H1 (cell line): Measurements from ENCODE around the gene SLC30A5.

ENCODE experiments used
- CHD1 ChIP-seq: IDR thresholded peaks from 2 replicates; pipeline ENCODE4 v1.6.1; 2012; ENCODE audit warnings: low read depth, low read length, improper control_type of control experiment
- EP300 ChIP-seq, 2 experiments: IDR thresholded peaks; 1 replicate in 1 of 2; 2 replicates in 1 of 2; pipeline ENCODE4 v1.6.1; 2011 to 2012; ENCODE audit warnings: low read depth in 2 of 2, low read length in 2 of 2, mild to moderate bottlenecking in 2 of 2, borderline replicate concordance in 1 of 2, inconsistent platforms in 1 of 2, moderate library complexity in 1 of 2
- EZH2 ChIP-seq: fragments of 200-600 bp; sonication (generic); IDR thresholded peaks from 2 replicates; pipeline ENCODE4 v1.7.1; 2012; ENCODE audit warnings: low read depth, mild to moderate bottlenecking, moderate library complexity, low read length, inconsistent platforms; ENCODE audit not compliant: severe bottlenecking
- JUN ChIP-seq: IDR thresholded peaks from 2 replicates; pipeline ENCODE4 v1.6.1; 2011; ENCODE audit warnings: low read depth, mild to moderate bottlenecking, improper control_type of control experiment, low read length
- KDM1A ChIP-seq: fragments of 200-600, 300-600 bp; sonication (generic); IDR thresholded peaks from 2 replicates; pipeline ENCODE4 v1.7.1; 2016; ENCODE audit warnings: mild to moderate bottlenecking, low read length, borderline replicate concordance
- NRF1 ChIP-seq: IDR thresholded peaks from 2 replicates; pipeline ENCODE4 v1.6.1; 2011; ENCODE audit warnings: mild to moderate bottlenecking, low read depth, low read length, improper control_type of control experiment
- POLR2A ChIP-seq, 2 experiments: IDR thresholded peaks; 1 replicate in 1 of 2; 2 replicates in 1 of 2; pipeline ENCODE4 v1.6.1; 2011; ENCODE audit warnings: low read depth in 2 of 2, low read length in 2 of 2, mild to moderate bottlenecking in 2 of 2; ENCODE audit errors: control extremely low read depth in 1 of 2
- POLR2AphosphoS5 ChIP-seq: IDR thresholded peaks from 2 replicates; pipeline ENCODE4 v1.6.1; 2011; ENCODE audit warnings: low read depth, low read length
- SIN3A ChIP-seq, 2 experiments: IDR thresholded peaks in 1 of 2; conservative IDR thresholded peaks in 1 of 2; 2 replicates each; pipeline ENCODE4 v1.6.1; 2011 to 2012; ENCODE audit warnings: low read length in 2 of 2, improper control_type of control experiment in 1 of 2, low read depth in 1 of 2, mild to moderate bottlenecking in 1 of 2
- TF ChIP-seq, protein P1 (sequence below), 3 experiments: IDR thresholded peaks; 1 replicate in 2 of 3; 2 replicates in 1 of 3; pipeline versions ENCODE4 v1.5.1 to v1.6.1; 2011; ENCODE audit warnings: low read length in 3 of 3, mild to moderate bottlenecking in 3 of 3, inconsistent platforms in 2 of 3, low read depth in 1 of 3, moderate library complexity in 1 of 3; ENCODE audit not compliant: insufficient read depth in 1 of 3; ENCODE audit errors: control extremely low read depth in 1 of 3

DNA sequence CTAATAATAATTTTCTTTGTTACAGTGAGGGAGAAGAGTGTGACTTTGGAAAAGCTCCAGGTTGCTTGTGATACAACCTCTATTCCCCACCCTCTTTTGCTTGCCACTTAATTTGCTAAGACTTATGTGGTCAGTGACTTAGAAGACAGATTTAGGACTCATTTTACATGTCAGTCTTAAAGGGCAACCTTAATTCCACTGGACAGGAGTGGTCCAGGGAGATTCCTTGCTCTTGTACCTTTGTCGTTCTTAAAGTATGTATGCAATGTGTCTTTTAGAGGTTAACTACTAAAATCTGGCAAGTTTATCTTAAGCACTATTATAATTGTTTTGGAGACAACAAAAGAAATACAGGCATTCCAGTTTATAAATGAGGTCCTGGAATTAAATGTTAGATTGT, 20.0 kb downstream of the SLC30A5 start:
- TF ChIP-seq KDM1A (no peak), POLR2A (IDR thresholded peaks at IDR 0.05; ENCODE audit: control extremely low read depth in 1 of 2, low read depth in 2 of 2, low read length in 2 of 2) (no peak), NRF1 (no peak), JUN (no peak), CHD1 (no peak), EP300 (IDR thresholded peaks at IDR 0.05; ENCODE audit: borderline replicate concordance in 1 of 2, low read depth in 2 of 2, low read length in 2 of 2) (no peak), SIN3A (conservative IDR thresholded peaks at IDR 0.05 in 1 of 2, IDR thresholded peaks at IDR 0.05 in 1 of 2; ENCODE audit: low read depth in 1 of 2, low read length in 2 of 2) (no peak), POLR2AphosphoS5 (no peak), EZH2 (no peak)
- TF ChIP-seq, protein P1, sequence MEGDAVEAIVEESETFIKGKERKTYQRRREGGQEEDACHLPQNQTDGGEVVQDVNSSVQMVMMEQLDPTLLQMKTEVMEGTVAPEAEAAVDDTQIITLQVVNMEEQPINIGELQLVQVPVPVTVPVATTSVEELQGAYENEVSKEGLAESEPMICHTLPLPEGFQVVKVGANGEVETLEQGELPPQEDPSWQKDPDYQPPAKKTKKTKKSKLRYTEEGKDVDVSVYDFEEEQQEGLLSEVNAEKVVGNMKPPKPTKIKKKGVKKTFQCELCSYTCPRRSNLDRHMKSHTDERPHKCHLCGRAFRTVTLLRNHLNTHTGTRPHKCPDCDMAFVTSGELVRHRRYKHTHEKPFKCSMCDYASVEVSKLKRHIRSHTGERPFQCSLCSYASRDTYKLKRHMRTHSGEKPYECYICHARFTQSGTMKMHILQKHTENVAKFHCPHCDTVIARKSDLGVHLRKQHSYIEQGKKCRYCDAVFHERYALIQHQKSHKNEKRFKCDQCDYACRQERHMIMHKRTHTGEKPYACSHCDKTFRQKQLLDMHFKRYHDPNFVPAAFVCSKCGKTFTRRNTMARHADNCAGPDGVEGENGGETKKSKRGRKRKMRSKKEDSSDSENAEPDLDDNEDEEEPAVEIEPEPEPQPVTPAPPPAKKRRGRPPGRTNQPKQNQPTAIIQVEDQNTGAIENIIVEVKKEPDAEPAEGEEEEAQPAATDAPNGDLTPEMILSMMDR (IDR thresholded peaks at IDR 0.05; ENCODE audit: control extremely low read depth in 1 of 3, insufficient read depth in 1 of 3, low read depth in 1 of 3, low read length in 3 of 3), result no peak
